DOHH2 (cell line): ENCODE data around the gene CAV1.

ENCODE experiments used
- H3F3A ChIP-seq: fragments of 200-600 bp; sonication (generic), shearing (Covaris generic); 2 replicates; pipeline ENCODE4 v1.6.0; 2016; ENCODE audit warnings: antibody characterized with exemption, mild to moderate bottlenecking; ENCODE audit not compliant: control insufficient read depth, insufficient read depth
- H3K27ac ChIP-seq: fragments of 200-600 bp; sonication (generic); 2 replicates; pipeline ENCODE4 v1.5.1; 2014; ENCODE audit warnings: low read depth, mild to moderate bottlenecking, low read length, moderate library complexity
- H3K27me3 ChIP-seq: fragments of 200-600 bp; sonication (generic); 2 replicates; pipeline ENCODE4 v1.6.1; 2014; ENCODE audit warnings: mild to moderate bottlenecking, low read length, mixed read lengths; ENCODE audit not compliant: control insufficient read depth
- H3K36me3 ChIP-seq: fragments of 200-600 bp; sonication (generic); 2 replicates; pipeline ENCODE4 v1.6.1; 2014; ENCODE audit warnings: mild to moderate bottlenecking, low read length, moderate library complexity, mixed read lengths; ENCODE audit not compliant: control insufficient read depth
- H3K4me1 ChIP-seq: fragments of 200-600 bp; sonication (generic); 2 replicates; pipeline ENCODE4 v1.6.1; 2014; ENCODE audit warnings: mild to moderate bottlenecking, low read length, mixed read lengths; ENCODE audit not compliant: control insufficient read depth
- H3K4me2 ChIP-seq: fragments of 200-600 bp; sonication (generic); 2 replicates; pipeline ENCODE4 v1.6.0; 2014; ENCODE audit warnings: mild to moderate bottlenecking, low read length, moderate library complexity
- H3K4me3 ChIP-seq: fragments of 200-600 bp; sonication (generic); 2 replicates; pipeline ENCODE4 v1.5.1; 2014; ENCODE audit warnings: mild to moderate bottlenecking, low read length, mixed read lengths
- H3K79me2 ChIP-seq: fragments of 200-600 bp; sonication (generic); 2 replicates; pipeline ENCODE4 v1.6.1; 2014; ENCODE audit warnings: mild to moderate bottlenecking, low read length, mixed read lengths; ENCODE audit not compliant: control insufficient read depth
- H3K9me2 ChIP-seq: fragments of 200-600 bp; sonication (generic); replicated peaks from 2 replicates; pipeline ENCODE4 v1.6.1; 2014; ENCODE audit warnings: mild to moderate bottlenecking, low read length, mixed read lengths; ENCODE audit not compliant: control insufficient read depth
- H3K9me3 ChIP-seq: fragments of 200-600 bp; sonication (generic); 2 replicates; pipeline ENCODE4 v1.6.1; 2014; ENCODE audit warnings: antibody characterized with exemption, low read length, mixed read lengths; ENCODE audit not compliant: control insufficient read depth, insufficient read depth
- H4K20me1 ChIP-seq: fragments of 200-600 bp; sonication (generic); 2 replicates; pipeline ENCODE4 v1.6.0; 2014; ENCODE audit warnings: low read depth, mild to moderate bottlenecking, antibody characterized with exemption, low read length, moderate library complexity; ENCODE audit not compliant: control insufficient read depth, insufficient read depth
- CTCF ChIP-seq: fragments of 200-600 bp; sonication (generic); IDR thresholded peaks from one replicate; pipeline ENCODE4 v1.5.1; 2014; ENCODE audit warnings: antibody characterized with exemption, mild to moderate bottlenecking, low read depth, low read length; ENCODE audit not compliant: poor library complexity, severe bottlenecking
- EZH2phosphoT487 ChIP-seq: fragments of 200-600 bp; sonication (generic); IDR thresholded peaks from 2 replicates; pipeline ENCODE4 v1.6.1; 2017; ENCODE audit warnings: borderline replicate concordance, mild to moderate bottlenecking, antibody characterized with exemption, low read length, moderate library complexity, mixed read lengths

The CAV1 gene

GRCh38 chr7:116595063-116595462 is 70.2 kb downstream of the CAV1 start:
- H3K27me3 ChIP-seq, result peaks cover 23% of the 10 kb centered on the region
- no peaks in the 10 kb centered on the region for H3K79me2 ChIP-seq
- no peaks in the 10 kb centered on the region for H4K20me1 ChIP-seq
- H3K36me3 ChIP-seq, result no peaks in the 10 kb centered on the region
- no peak overlapping the region for H3K4me2 ChIP-seq
- H3K27ac ChIP-seq, result no peak overlapping the region
- no peaks in the 10 kb centered on the region for H3F3A ChIP-seq
- no peak for TF ChIP-seq CTCF
- TF ChIP-seq EZH2phosphoT487, result no peak
- H3K9me2 ChIP-seq, result no peaks in the 10 kb centered on the region
- no peak overlapping the region for H3K4me3 ChIP-seq
- H3K4me1 ChIP-seq, result no peaks in the 10 kb centered on the region
- H3K9me3 ChIP-seq, result no peaks in the 10 kb centered on the region

- H3K27ac ChIP-seq, result no peak overlapping the region
- no peaks in the 10 kb centered on the region for H3K9me2 ChIP-seq
- H3K4me1 ChIP-seq, result no peaks in the 10 kb centered on the region
- H4K20me1 ChIP-seq, result no peaks in the 10 kb centered on the region
- TF ChIP-seq EZH2phosphoT487, result no peak
- no peak for TF ChIP-seq CTCF
- no peak overlapping the region for H3K4me2 ChIP-seq
- no peak overlapping the region for H3K4me3 ChIP-seq
- no peaks in the 10 kb centered on the region for H3F3A ChIP-seq
- H3K9me3 ChIP-seq, result no peaks in the 10 kb centered on the region
- no peaks in the 10 kb centered on the region for H3K79me2 ChIP-seq
- no peaks in the 10 kb centered on the region for H3K36me3 ChIP-seq
- peaks cover 14% of the 10 kb centered on the region for H3K27me3 ChIP-seq
These were observed 72.5 kb downstream of the CAV1 start for GRCh38 chr7:116597384-116597783.

DNA sequence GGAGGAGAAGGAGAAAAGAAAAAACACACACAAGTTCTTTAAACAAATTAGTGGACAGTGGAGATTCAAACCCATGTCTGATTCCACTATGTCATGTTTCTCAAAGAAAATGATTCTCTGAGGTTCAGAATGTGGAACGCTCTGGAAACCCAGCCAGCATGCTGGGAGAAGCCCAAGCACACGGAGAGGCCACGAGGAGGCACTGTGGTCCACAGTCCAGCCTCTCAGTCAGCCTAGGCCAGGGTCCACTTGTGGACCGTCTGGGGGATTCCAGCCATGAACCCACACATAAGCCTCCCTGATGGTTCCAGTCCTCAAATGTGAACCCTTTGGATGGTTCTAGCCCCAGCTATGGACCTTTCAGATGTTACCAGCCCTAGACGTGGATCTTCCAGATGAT is 73.4 kb downstream of the CAV1 start:
- no peaks in the 10 kb centered on the region for H3K36me3 ChIP-seq
- peaks cover 5% of the 10 kb centered on the region; the same call in 1 of the 2 replicates for H3K27me3 ChIP-seq

More for the DNA sequence above, 73.4 kb downstream of the CAV1 start:
- no peaks in the 10 kb centered on the region for H3K4me1 ChIP-seq
- H3K27ac ChIP-seq, result no peak overlapping the region
- H3K9me3 ChIP-seq, result no peaks in the 10 kb centered on the region
- no peaks in the 10 kb centered on the region for H3F3A ChIP-seq
- H3K79me2 ChIP-seq, result no peaks in the 10 kb centered on the region
- H3K4me3 ChIP-seq, result no peak overlapping the region
- TF ChIP-seq CTCF (no peak), EZH2phosphoT487 (no peak)
- H4K20me1 ChIP-seq, result no peaks in the 10 kb centered on the region
- no peaks in the 10 kb centered on the region for H3K9me2 ChIP-seq
- no peak overlapping the region for H3K4me2 ChIP-seq
